OCI-M1 (cell line): ENCODE results near the gene VOPP1.
A peak's percentile ranks its signal among the peaks of the same experiment; 100 is the strongest.
"Not testable (repeated sequence)": the region's sequence is repeated elsewhere in the genome, so short reads cannot be mapped to it uniquely, and the experiment has no call there.

Experiments used
- DNase-seq: peaks from one replicate; lab custom pipeline; 2025; lab: John Stamatoyannopoulos, UW

The VOPP1 gene, protein sequence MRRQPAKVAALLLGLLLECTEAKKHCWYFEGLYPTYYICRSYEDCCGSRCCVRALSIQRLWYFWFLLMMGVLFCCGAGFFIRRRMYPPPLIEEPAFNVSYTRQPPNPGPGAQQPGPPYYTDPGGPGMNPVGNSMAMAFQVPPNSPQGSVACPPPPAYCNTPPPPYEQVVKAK

DNA sequence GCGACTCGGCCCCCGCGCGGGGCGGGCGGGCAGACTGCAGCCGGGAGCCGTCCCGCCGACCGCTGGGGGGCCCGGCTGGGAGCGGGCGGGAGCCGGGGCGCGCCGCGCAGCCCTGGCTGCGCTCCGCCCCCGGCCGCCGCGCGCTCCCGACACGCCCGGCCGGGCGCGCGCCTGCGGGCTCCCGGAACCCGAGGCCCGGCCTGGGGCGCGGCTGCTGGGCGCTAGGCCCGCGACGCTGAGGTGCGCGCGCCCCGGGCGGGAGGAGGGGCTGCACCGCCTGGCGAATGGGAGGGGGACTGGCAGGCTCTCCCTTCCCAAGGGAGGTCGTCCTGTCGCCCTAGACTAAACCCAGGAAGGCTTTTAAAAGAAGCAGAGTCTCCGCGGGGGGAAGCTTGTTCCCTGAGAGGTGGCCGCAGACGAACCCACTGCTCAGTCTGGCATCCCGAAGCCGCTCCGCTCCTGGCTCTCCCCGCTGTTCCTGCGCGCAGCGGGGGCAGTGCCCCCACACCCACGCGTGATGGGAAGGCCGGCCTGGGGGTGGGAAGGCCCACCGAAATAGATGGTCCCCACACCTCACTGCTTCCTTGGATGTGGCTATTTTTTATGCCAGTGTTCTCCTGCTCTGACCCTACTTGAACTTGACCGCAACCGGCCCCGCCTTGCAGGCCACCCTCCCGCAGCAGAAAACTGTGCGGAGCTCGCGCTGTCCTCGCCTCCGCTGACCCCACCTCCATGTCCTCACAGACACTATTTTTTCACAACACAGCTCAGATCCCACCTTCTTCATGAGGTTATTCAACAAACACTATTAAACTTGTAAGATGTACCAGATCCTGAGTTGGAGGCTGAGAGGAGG lies at the start of gene VOPP1:
Gene VOPP1, minus strand, starts transcription at position 125 of the 856 bp plus-strand sequence. CDS start 178 bp downstream, outside the sequence.
- peak; percentile 49 for DNase-seq

DNA sequence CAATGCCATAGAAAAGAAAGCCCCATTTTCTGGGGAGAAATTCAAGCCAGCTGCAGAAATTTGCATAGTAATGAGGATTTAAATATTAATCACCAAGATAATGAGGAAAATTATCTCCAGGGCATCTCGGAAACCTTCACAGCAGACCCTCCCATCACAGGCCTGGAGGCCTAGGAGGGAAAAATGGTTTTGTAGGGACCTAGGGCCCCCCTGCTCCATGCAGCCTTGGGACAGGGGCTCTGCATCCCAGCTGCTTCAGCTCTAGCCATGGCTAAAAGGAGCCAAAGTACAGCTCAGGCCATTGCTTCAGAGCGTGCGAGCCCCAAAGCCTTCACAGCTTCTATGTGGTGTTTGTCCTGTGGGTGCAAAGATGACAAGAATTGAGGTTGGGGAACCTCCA lies 46.6 kb upstream of the VOPP1 start:
- no peak for DNase-seq

DNA sequence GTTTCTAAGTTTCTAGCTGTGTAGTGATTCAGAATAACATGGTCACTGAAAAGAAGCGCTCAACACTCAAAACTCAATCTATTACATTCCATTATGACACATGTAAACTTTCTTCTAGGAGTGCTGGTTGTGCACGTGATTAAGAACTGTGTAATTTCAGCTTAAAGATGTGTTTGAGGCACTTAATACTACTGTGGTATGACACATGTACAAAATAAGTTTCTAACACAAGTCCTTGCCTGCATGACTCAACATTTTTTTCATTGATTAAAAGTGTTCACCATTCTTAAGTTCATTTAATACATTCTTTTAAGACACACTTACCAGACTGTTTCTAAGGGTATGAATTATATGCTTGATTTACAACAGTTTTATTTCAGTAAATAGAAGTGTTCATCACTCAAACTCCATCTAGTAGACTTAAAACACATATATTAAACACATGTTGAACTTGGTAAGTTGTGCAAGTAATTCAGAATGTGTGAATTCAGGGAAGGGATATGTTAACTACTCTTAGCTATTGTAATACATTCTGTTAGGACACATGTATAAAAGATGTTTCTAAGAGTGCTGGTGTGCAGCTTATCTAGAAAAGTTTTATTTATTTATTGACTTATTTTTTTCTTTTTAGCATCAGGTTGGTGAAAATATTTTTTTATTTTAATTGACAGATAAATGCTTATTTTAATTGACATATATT lies 42.2 kb upstream of the VOPP1 start:
- DNase-seq = not testable (repeated sequence)

DNA sequence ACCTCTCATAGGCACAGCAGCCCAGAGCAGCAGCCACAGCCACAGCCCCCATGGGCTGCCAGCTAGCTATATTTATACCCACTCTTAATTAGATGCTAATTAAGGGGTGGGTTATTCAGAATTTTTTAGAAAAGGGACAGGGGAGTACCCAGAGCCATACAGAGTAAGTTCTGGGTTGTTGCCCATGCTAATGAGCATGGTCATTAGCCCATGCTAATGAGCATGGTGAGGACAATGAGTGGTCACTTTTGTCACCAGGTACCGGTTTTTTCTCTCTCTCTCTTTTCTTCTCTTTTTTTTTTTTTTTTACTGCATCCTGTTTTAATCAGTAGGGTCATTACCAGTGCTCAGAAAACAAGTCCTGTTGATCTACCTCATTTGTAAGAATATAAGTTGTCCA lies 37.4 kb upstream of the VOPP1 start:
- not testable (repeated sequence) for DNase-seq

DNA sequence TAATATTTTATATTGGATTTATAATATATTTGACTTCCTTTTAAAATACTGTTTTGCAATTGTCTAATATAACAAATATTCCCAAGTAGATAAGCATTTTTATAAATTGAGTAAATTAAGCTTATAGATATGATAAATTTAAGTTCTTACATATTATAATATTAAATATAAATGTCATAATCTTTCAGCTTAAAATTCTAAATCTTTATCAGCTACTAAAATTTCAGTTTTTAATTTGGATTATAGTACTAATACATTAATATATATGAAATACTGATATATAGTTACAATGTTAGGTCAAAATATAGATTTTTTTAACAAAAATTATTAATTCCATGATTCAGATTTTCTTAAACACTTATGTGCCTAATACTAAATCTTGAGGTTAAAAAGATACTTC lies 33.4 kb upstream of the VOPP1 start:
- not testable (repeated sequence) for DNase-seq

DNA sequence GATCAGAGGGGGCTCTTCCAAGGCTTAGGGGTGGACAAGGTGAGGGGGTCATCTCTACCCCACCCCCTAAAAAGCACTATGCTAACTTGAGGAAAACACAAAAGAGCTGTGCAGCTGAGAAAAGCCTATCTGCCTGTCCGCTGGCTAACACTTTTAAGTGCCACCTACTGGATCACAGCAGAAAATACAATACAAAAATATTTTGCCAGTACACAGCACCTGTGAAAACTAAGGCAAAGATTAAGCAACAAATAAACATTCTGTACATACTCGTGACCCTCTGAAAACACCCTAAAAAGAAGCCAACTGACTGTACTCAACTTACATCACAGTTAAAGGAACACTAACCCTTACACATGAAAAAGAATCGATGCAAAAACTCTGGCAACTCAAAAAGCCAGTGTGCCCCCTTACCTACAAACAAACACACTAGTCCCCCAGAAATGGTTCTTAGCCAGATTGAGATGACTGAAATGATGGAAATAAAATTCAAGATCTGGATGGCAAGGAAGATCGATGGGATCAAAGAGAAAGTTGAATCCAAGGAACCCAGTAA lies 25.7 kb upstream of the VOPP1 start:
- DNase-seq = peak; percentile 17

DNA sequence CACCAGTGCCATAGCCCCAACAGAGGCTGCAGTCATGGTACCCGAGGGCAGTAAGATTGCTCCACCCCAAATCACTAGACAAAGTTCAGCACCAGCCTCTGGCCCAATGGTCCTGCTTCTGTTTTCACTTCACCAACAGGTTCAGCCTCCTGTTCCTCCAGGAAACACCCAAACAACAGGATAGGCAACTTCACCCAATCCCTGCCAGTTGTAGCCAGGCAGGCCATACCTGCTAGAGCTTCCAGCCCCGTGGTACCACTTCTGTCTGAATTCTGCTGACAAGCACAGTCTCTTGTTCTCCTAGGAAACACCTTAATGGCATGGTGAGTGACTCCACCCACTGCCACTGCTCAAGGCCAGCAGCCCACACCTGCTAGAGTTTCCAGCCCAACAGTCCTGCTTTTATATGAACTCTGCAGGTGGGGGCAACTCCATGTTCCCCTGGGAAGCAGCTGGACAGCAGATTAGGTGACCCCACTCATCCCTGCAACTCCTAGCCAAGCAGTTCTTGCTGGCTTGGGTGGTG lies 25.0 kb upstream of the VOPP1 start:
- DNase-seq = not testable (repeated sequence)

DNA sequence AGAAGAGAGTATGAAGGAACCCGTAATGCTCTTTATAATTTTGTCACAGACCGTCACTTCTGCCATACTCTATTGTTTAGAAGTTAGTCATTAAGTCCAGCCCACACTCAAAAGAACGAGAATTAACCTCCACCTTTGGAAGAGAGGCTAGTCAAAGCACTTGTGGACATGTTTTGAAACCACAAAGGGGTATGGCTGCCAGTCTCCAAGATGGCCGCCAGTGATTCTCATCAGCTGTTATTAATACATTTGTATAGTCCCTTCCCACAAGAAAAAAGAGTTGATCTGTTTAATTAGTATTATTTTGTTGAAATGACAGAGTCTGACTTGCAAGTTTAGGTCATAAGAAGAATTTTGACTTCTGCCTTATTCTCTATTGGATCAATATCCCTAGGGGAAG lies 23.2 kb upstream of the VOPP1 start:
- DNase-seq = no peak

DNA sequence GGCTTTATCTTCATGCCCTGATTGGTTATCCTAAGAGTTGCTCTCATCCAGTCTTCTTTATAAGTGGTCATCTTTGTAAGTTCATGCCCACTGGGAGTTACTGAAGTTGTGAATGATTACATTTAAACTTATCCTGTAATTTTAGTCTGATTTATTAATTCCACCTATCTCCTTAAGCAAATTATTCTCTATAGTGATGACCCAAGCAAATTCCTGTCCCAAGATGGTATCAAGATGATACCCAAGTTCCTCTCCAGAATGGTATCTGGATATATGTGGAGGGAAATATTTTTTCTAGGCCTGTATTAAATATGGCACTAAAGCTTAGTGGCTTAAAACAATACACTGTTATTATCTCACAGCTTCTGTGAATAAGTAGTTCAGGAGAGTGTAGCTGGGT lies 22.6 kb upstream of the VOPP1 start:
- no peak for DNase-seq

DNA sequence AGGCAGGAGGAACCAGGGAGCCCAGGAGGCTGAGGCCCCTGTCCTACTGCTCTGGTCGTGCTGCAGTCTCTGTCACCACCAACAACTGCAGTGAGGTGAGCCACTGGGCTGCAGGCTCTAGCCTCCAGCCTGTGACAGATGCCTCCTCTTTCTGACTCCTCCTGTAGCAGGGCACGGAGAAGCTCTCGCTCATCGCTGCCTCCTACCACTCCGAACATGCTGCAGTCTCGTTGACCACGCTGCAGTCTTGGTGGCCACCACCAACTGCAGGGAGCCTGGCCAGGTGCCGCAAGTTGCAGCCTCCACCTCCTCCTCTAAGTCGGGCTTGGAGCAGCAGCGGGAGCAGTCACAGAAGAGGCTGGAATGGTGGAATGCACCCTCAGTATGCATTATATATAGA lies 22.1 kb upstream of the VOPP1 start:
- no peak for DNase-seq

DNA sequence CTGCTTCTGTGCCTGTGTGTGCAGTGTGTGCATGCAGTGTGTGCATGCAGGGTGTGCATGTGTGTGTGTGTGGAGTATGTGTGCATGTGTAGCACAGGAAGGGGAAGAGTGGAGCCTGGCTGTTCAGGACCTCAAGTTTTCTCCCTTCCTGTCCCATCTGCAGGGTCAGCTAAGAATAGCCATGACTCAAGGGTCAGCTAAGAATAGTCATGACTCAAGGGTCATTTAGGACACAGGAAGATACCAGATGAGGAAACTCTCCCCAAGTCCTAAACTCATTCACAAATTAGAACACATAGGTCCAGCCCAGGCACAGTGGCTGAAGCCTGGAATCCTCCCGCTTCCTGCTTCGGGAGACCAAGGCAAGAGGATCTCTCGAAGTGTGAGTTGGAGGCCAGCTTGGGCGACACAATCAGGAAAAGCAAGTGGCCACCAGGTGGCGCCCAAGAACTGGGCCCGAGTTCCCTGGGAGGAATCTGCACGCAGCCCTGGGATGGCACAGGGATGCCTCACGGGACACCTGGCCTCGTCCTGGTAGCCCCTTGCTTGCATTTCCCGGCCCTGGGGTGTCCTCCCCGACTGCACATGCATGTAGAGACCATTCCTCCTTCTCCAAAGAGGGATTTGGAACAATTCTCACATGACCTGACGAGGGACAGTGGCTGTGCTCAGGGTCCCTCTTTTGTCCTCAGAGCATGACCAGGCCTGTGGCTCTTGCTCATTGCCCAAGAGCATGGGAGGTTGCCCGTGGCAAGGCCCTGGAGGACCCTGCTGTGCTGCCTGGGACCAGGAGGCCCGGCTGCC lies 21.4 kb upstream of the VOPP1 start:
- peak; percentile 74 for DNase-seq

DNA sequence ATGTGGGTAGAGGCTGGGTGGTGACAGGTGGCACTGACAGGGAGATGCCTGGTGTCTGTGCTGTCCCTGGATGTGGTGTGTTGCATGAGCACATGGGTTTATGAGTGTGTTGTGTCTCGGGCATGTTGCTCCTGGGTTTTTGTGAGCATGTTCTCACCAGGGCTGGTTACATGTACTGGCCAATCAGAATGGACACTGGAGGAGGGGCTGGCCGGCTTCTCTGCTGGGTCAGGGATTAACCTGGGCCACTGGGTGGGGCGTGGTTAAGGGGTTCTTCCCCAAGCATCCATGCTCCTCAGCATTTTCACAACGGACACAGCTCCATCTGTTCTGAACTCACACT lies 20.8 kb upstream of the VOPP1 start:
- DNase-seq = no peak

DNA sequence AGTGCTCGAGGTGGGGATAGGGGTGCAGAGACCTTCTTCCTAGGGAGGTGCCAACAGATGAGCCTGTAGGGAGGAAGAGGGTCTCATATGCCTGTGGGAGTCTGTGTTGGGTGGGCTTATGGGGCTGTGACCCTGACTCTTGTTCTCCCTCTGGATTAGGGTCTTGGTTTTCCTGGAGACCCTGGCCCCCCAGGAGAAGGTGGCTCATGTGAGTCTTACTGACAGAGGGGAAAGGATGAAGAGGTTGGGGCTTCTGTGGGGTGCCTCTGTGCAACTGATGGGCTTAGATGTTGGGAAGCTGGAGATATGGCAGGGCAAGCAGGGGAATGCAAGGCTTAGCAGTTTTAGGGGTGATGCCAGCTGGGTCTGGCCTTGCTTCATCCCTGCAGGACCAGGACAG lies 20.2 kb upstream of the VOPP1 start:
- DNase-seq = no peak

DNA sequence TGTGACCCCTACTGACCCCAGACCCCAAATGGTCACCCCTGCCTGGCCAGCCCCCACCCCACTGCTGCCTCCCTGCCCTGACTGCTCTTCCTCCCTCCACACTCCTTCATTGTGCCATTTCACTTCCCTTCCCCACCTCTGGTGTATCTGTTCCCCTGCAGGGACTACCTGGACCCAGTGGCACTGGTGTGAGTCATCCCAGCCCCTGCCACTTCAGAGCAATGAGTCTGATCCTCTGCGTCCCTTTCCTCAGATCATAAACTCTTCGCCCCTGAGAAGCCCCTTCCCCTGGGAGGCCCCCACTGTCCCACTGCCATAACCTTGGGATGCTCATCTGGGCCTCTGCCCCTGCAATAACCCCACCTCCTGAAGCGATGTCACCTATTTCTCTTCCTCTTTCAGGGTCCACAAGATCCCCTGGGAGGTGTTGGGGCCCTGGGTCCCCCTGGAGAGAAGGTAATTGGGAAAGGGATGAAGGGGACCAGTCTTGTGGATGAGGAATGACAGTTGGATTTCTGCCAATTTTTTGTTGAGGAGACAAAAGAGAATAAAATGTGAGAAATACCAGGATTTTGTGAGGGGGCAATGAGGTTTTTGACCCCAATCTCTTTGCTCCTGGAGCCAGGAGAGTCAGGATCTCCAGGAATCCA lies 19.1 kb upstream of the VOPP1 start:
- no peak for DNase-seq

DNA sequence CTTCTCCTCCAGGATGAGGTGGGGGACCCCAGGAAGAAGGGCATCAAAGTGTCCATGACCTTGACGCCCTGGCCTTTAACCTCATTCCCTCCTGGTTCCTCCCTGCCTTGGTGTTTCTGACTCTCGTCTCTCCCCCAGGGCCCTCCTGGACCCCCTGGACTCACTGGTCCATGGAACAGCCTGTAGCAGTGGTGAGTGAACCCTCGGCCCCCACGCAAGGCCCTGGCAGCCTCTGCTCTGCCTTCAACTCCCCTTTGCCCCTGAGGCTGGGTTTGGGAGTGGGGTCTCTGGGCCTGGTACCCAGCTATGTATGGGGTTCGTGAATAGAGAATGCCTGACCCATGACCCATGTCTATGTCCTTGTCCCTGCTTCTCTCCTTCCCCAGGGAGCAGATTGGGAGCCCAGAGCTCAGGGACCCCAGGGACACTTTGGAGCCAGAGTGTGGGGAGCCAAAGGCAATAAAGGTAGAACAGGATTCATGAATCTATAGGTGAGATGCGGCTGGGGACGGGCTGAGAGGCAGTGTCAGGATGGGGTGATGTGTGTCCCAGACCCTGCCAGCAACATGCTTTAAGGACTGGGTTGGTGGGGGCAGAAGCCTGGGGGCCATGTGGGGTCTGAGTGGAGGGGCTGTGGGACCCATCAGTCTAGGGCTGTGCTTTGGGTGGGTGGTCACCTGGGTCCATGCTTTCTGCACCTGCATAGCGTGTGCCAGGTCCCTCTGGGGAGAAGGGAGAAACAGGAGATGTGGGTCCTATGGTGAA lies 18.4 kb upstream of the VOPP1 start:
- no peak for DNase-seq

DNA sequence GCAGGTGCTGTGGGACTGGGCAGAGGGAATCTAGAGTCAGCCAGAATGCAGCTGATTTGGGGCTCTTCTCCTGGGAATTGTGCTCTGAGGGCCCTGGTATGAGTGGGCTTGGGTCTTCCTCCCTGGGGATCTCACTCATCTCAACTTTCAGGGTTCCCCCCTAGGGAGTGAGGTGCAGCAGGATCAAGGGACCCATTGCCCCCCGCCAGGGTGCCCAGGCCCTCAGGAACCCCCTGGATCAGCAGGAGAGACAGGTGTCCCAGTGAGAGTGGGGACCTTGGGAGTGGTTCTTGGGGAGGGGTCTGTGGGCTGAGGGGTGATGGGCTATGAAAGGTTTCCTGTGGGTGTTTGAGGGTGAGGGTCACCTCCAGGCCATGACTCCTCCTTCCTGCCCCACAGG lies 17.6 kb upstream of the VOPP1 start:
- DNase-seq = no peak

DNA sequence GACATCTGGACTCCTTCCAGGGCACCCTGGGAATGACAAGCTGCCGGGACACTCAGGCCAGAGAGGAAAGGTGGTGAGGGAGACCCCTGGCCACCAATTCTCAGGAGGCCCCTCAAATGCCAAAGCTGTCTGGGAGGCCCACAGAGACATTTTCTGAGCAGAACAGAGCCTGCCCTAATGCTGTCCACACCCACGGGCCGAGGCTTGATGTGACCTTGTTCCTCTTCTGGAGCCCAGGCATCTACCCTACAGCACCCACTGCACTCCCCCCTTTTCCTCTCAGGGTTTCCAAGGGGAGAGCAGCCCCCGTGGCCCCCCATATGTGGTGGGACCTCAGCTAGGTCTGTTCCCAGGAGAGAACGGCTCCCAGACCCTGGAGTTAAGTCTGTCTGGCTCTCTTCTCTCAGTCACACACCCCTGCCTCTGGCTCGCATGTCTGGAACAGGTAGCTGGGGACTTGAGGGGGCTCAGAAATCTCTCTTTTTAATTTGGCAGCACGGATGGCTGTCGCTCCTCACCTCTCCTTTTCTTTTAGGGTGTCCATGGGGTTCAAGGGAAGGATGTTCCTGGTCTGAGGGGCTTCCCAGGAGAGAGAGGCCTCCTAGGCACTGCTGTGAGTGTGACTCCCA lies 16.8 kb upstream of the VOPP1 start:
- DNase-seq = no peak

DNA sequence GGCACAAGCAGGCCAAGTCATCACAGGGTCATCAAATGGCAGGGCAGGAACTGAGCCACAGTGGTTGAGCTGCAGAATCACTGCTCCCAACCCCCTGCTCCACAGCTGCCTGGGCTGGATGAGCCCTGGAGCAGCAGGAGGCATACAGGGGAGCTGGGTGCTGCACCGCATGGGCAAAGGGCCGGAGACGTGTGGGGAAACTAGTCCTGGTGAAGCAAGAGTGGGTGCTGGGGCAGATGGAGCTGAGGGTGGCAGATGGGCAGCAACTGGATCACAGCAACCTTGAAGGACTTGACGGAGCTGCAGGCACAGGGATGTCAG lies 16.0 kb upstream of the VOPP1 start:
- DNase-seq = no peak

DNA sequence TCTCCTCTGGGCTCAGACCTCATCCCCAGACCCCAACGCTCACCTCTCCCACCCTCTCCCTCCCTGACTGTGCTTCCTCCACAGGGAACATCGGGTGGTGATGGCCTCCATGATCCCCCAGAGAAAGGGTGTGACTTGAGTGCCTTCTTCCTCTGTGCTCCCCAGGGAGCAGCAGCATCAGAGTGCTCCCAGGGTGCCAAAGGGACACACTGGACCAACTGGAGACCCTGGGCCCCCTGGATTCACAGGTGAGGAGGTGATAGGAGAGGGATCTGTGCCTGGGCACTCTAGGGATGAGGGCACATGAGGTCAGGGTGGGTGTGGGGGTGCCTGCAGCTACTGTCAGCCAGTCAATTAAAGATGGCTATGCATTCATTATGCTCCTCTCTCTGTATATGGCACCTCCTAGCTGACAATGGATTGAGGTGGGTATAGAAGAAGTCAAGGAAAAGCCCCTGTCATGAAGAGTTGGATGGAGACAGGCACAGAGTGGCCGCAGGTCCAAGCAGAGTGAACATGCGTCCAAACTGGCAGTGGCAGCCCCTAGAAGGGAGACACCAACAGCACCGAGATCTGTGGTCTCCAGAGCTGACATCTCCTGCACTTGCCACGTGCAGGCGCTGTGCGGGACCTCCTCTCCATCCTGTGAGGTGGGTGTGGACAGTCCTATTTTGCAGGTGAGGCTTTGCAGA lies 15.5 kb upstream of the VOPP1 start:
- no peak for DNase-seq

DNA sequence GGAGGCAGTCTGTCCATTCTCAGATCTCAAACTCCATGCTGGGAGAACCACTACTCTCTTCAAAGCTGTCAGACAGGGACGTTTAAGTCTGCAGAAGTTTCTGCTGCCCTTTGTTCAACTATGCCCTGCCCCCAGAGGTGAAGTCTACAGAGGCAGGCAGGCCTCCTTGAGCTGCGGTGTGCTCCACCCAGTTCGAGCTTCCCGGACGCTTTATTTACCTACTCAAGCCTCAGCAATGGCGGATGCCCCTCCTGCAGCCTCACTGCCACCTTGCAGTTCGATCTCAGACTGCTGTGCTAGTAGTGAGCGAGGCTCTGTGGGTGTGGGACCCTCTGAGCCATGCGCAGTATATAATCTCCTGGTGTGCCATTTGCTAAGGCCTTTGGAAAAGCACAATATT lies 10.4 kb upstream of the VOPP1 start:
- not testable (repeated sequence) for DNase-seq
